Omental fat pad (tissue), 4 donors: ENCODE measurements around the gene CASZ1. TPM values are rescaled to one million over a fixed set of nuclear protein-coding genes. Genes with fewer than 3 reads are reported as not detected.

Source experiments
- ATAC-seq: fragments of 150-250 bp; one replicate; pipeline ENCODE4 v1.9.1; 2016; ENCODE audit warnings: mild to moderate bottlenecking, moderate library complexity; ENCODE audit not compliant: low FRiP score
- DNase-seq: peaks from one replicate; pipeline ENCODE4 v3.0.0-alpha.2; 2019; ENCODE audit warnings: low spot score
- CTCF ChIP-seq, 3 donors: fragments of 450-650 bp; IDR thresholded peaks; one replicate each; pipeline ENCODE4 v1.5.1; 2016 to 2017; ENCODE audit warnings: antibody characterized with exemption in 3 of 3, mild to moderate bottlenecking in 3 of 3, moderate library complexity in 2 of 3
- total RNA-seq, 4 donors: library from RNA; depleted of rRNA; stranded (reverse); fragments of >200 nt; gene quantifications; one replicate each; pipeline ENCODE4 v1.1.0, GENCODE V29; 2016

CASZ1 gene
- total RNA-seq, 4 donors from 2014 or later = 2.5 to 7.9 (median 6.0) TPM

- DNase-seq (no peak), ATAC-seq (no peak)
- no peak for TF ChIP-seq CTCF (IDR thresholded peaks at IDR 0.05)
Observed at GRCh38 chr1:10682108-10682445, 114.4 kb downstream of the CASZ1 start.

- DNase-seq (no peak), ATAC-seq (no peak)
- no peak for TF ChIP-seq CTCF (IDR thresholded peaks at IDR 0.05)
Observed at GRCh38 chr1:10681296-10682107, 114.9 kb downstream of the CASZ1 start.

GRCh38 chr1:10680487-10680886, 116.0 kb downstream of the CASZ1 start:
- ATAC-seq (no peak), DNase-seq (no peak)
- no peak for TF ChIP-seq CTCF (IDR thresholded peaks at IDR 0.05)

GRCh38 chr1:10679496-10680220, 116.8 kb downstream of the CASZ1 start:
- TF ChIP-seq CTCF (IDR thresholded peaks at IDR 0.05) = no peak
- no peak for DNase-seq
- no peak for ATAC-seq

GRCh38 chr1:10678852-10679251, 117.6 kb downstream of the CASZ1 start:
- ATAC-seq = no peak
- no peak for DNase-seq

GRCh38 chr1:10678402-10678801, 118.0 kb downstream of the CASZ1 start:
- DNase-seq (no peak), ATAC-seq (no peak)
- TF ChIP-seq CTCF (IDR thresholded peaks at IDR 0.05) = no peak

More at GRCh38 chr1:10678852-10679251, 117.6 kb downstream of the CASZ1 start:
- no peak for TF ChIP-seq CTCF (IDR thresholded peaks at IDR 0.05)
